Common myeloid progenitor, CD34-positive (primary cell): ENCODE data around the gene SLC38A10.

Experiments used
- CTCF ChIA-PET: fragments of 350-600 bp; sonication (Branson Sonifier 250); formaldehyde crosslinking; loops from one replicate; lab custom pipeline; 2021; ENCODE audit warnings: antibody characterized with exemption; lab: Charles Lee
- POLR2A ChIA-PET: fragments of 350-600 bp; sonication (Branson Sonifier 250); formaldehyde crosslinking; loops from one replicate; lab custom pipeline; 2021; ENCODE audit warnings: antibody characterized with exemption; lab: Charles Lee
- DNase-seq, 3 donors: peaks; one replicate each; pipeline versions ENCODE4 v3.0.0 to v3.0.0-alpha.2; 2013
- H3K27ac ChIP-seq, 2 experiments: 1 replicate in 1 of 2; 2 replicates in 1 of 2; pipeline ENCODE4 v1.7.0; 2013; ENCODE audit warnings: inconsistent platforms in 2 of 2, low read length in 2 of 2, mild to moderate bottlenecking in 2 of 2, low read depth in 1 of 2, moderate library complexity in 1 of 2; ENCODE audit not compliant: severe bottlenecking in 2 of 2, insufficient read depth in 1 of 2, poor library complexity in 1 of 2
- H3K27me3 ChIP-seq, 5 experiments: replicated peaks in 2 of 5; 1 replicate in 3 of 5; 2 replicates in 2 of 5; pipeline versions ENCODE4 v1.6.1 to v1.7.0; 2013; ENCODE audit warnings: low read length in 4 of 5, mild to moderate bottlenecking in 2 of 5, moderate library complexity in 2 of 5, inconsistent platforms in 1 of 5; ENCODE audit not compliant: insufficient read depth in 5 of 5, control insufficient read depth in 4 of 5
- H3K36me3 ChIP-seq, 4 experiments: 1 replicate in 2 of 4; 2 replicates in 2 of 4; pipeline versions ENCODE4 v1.6.1 to v1.7.0; 2013; ENCODE audit warnings: low read length in 3 of 4, control low read depth in 1 of 4, mild to moderate bottlenecking in 1 of 4; ENCODE audit not compliant: control insufficient read depth in 4 of 4, insufficient read depth in 4 of 4
- H3K4me1 ChIP-seq, 4 experiments: 1 replicate in 3 of 4; 2 replicates in 1 of 4; pipeline versions ENCODE4 v1.6.1 to v1.7.1; 2013; ENCODE audit warnings: low read length in 3 of 4, mild to moderate bottlenecking in 3 of 4, control low read depth in 1 of 4, inconsistent platforms in 1 of 4, moderate library complexity in 1 of 4; ENCODE audit not compliant: control insufficient read depth in 4 of 4, insufficient read depth in 4 of 4; ENCODE audit errors: control extremely low read depth in 1 of 4
- H3K4me3 ChIP-seq, 7 experiments: 1 replicate in 4 of 7; 2 replicates in 3 of 7; pipeline versions ENCODE4 v1.5.1 to v1.7.0; 2013; ENCODE audit warnings: mild to moderate bottlenecking in 7 of 7, low read length in 6 of 7, moderate library complexity in 6 of 7, inconsistent platforms in 2 of 7, low read depth in 2 of 7, control low read depth in 1 of 7; ENCODE audit not compliant: insufficient read depth in 4 of 7, control insufficient read depth in 1 of 7; ENCODE audit errors: extremely low read depth in 1 of 7
- H3K9me3 ChIP-seq, 5 experiments: 1 replicate in 4 of 5; 2 replicates in 1 of 5; pipeline versions ENCODE4 v1.6.1 to v1.7.1; 2013; ENCODE audit warnings: low read length in 4 of 5, mild to moderate bottlenecking in 2 of 5, inconsistent platforms in 1 of 5, low read depth in 1 of 5, moderate library complexity in 1 of 5; ENCODE audit not compliant: control insufficient read depth in 4 of 5, insufficient read depth in 2 of 5; ENCODE audit errors: control extremely low read depth in 1 of 5
- WGBS: methylation state at CpG from one replicate; pipeline ENCODE4 v1.1.5; 2013; ENCODE audit not compliant: insufficient coverage; 5-methylcytosine and 5-hydroxymethylcytosine counted together

Gene SLC38A10

DNA sequence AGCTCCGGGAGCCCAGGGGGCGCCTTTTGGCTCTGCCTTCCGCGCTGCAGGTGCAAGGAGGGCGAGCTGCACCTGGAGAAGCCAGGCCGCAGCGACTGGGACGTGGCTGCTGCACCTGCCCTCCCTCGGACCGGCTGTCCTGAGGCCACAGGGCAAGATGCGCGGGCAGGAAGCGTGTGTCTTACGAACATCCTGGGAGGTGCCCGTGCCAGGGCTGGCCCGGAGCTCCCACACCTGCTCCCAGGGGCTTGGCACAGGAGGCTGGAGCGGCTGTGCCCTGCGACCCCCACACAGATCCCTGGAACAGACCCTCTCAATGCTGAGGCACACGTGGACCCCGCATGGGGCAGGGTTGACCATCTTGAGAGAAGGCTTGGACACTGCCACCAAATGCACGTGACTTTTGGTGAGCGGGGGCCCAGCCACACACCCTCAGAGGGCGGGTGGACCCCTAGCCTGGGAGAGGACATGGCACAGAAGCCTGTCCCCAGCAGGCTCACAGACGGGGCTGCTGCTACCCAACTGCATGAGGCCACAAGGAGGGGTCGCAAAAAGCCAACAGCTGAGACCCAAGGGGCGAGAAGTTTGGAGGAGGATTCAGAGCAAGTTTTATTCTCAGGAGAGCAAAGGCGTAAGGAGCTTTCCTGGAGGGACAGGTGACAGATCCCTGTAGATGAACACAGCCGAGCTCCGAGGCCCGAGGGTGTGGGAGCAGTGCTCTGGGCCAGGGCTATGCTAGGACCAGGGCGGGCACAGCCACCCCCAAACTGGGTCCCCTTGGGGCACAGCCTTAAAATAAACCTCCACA lies 44.6 kb downstream of the SLC38A10 start:
- Histone ChIP-seq H3K27ac (no peak overlapping the region), H3K36me3 (peaks cover 2 to 49% (median 43%) of the 10 kb centered on the region in 4 experiments), H3K4me1 (peaks cover 0 to 8% (median 0%) of the 10 kb centered on the region in 4 experiments), H3K27me3 (no peaks in the 10 kb centered on the region), H3K9me3 (no peaks in the 10 kb centered on the region), H3K4me3 (no peak overlapping the region)
- POLR2A ChIA-PET = no interaction called here
- 97% methylated on average over 28 of the region's 31 CpGs for WGBS
- DNase-seq = no peak
- CTCF ChIA-PET = interaction anchor here (0.7 to 1.5 kb wide), 2 partner anchors 276 to 288 kb away, joined by 3 to 5 read pairs; no protein-coding TSS in a partner anchor

DNA sequence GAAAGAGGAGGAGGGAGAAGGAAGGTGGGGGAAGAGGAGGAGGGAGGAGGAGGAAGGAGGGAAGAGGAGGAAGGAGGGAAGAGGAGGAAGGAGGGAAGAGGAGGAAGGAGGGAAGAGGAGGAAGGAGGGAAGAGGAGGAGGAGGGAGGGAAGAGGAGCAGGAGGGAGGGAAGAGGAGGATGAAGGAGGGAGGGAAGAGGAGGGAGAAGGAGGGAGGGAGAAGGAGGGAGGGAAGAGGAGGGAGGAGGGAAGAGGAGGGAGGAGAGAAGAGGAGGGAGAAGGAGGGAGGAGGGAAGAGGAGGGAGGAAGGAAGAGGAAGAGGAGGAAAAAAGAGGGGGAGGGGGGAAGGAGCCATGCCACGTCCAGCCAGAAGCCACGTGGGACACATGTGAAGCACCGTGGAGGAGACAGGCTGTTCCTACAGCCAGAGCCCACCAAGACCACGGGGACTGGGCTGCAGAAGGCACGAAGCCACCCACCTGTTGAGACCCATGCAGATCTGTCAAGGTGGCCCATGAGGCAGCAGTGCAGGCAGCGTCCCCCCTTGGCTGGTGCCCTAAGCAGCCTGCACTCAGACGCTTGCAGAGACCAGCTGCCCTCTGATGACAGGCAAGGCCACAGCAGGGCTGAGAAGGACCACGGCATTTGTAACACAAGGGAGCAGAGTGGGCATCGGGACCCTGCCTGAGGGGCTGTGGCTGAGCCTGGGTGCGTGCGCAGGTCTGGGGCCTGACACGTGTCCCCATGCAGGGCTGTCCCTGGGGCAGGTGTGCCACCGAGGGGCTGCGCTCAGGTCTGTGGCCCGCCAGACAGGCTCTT lies 45.7 kb downstream of the SLC38A10 start:
- Histone ChIP-seq H3K27me3 (no peaks in the 10 kb centered on the region), H3K9me3 (no peaks in the 10 kb centered on the region), H3K4me1 (no peaks in the 10 kb centered on the region), H3K4me3 (no peak overlapping the region), H3K27ac (no peak overlapping the region), H3K36me3 (peaks cover 2 to 57% (median 44%) of the 10 kb centered on the region in 4 experiments)
- POLR2A ChIA-PET = no interaction called here
- 98% methylated on average over 15 of the region's 15 CpGs for WGBS
- CTCF ChIA-PET = no interaction called here
- DNase-seq = peak in 2 of 3 donors; percentile 14 to 26

DNA sequence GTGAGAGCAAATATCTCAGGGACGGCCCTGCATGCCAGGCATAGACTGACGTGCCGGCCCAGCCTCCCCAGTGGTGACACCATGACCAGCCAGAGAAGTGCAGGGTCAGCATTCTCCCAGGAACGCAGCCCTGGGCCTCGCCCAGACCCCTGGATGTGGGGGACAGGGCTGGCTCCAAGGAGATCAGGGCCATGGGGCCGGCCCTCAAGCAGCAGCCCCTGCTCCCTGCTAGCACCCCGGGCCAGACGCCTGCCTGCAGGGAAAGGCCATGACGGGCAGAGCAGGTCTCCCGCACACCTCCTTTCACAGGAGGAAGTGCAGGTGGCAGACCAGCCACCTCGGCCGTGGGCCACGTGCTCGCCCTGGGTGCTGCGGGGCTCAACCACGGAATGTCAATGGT lies 46.5 kb downstream of the SLC38A10 start:
- Histone ChIP-seq H3K27me3 (no peaks in the 10 kb centered on the region), H3K9me3 (no peaks in the 10 kb centered on the region), H3K27ac (no peak overlapping the region), H3K36me3 (peaks cover 2 to 57% (median 43%) of the 10 kb centered on the region in 4 experiments), H3K4me3 (no peak overlapping the region), H3K4me1 (no peaks in the 10 kb centered on the region)
- CTCF ChIA-PET = interaction anchor here (1.1 kb wide), 1 partner anchor 64 kb away, joined by 3 read pairs; no protein-coding TSS in a partner anchor
- DNase-seq = no peak
- WGBS = 90% methylated on average over 15 of the region's 16 CpGs
- POLR2A ChIA-PET = no interaction called here

DNA sequence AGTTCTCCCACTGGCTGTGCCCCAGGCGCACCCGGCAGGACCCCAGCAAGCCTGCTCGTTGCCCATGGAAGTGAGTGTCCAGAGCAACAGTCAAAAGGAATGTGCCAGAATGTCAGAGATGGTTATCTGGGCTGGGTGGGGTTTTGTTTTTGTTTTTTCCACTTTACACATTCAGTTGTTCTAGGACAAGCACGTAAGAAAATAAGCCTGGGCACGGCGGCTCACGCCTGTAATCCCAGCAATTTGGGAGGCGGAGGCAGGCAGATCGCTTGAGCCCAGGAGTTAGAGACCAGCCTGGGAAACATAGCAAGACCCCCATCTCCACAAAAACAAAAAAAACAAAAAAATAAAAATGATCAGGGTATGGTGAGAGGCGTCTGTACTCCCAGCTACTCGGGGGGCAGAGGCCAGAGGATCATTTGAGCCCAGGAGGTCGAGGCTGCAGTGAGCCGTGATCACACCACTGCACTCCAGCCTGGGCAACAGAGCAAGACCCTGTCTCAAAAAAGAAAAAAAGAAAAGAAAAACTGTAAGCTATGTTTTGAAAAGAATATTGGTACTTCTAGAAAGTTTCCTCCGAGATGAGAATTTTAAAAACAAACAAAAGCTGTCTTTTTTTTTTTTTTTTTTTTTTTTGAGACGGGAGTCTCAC lies 47.6 kb downstream of the SLC38A10 start:
- Histone ChIP-seq H3K27me3 (no peaks in the 10 kb centered on the region), H3K36me3 (peaks cover 2 to 50% (median 40%) of the 10 kb centered on the region in 4 experiments), H3K4me3 (no peak overlapping the region), H3K27ac (no peak overlapping the region), H3K9me3 (no peaks in the 10 kb centered on the region), H3K4me1 (peaks cover 0 to 7% (median 3%) of the 10 kb centered on the region in 4 experiments)
- WGBS = 97% methylated on average over 5 of the region's 15 CpGs
- DNase-seq = no peak
- ChIA-PET POLR2A (no interaction called here), CTCF (interaction anchor here (0.6 to 1.1 kb wide), 3 partner anchors 66 to 104 kb away, joined by 3 to 5 read pairs (median 3); no protein-coding TSS in a partner anchor)

DNA sequence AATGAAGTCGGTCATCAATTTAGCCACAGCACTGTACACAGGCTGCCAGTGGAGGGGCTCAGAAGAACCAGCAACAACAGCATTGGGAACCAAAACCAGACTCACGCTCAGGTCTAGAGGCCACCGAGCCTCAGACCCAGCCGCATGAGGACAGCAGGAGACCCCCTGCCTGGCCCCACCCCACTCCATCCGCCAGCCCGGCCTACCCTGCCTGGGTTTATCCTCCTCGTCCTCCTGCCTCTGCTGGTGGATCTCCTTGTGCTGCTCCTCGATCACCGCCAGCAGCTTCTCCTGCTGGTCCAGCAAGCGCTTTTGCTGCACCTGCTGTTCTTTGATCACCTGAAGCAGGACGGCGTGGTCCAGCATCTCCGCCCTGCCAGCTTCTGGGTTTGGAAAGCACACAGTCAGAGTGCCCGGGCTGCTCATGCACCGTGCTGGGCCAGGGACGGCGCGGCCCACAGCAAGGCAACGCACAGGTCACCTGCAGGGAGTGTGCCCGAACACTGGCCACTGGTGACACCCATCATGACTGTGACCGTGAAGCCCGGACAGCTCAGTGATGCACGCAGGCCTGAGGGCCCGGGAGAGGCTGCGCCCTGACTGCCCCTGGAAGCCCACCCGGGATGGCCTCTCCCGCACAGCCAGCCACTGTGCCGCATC lies 48.3 kb downstream of the SLC38A10 start:
- CTCF ChIA-PET = interaction anchor here (0.6 to 1.1 kb wide), 2 partner anchors 69 to 104 kb away, joined by 3 to 5 read pairs; no protein-coding TSS in a partner anchor

DNA sequence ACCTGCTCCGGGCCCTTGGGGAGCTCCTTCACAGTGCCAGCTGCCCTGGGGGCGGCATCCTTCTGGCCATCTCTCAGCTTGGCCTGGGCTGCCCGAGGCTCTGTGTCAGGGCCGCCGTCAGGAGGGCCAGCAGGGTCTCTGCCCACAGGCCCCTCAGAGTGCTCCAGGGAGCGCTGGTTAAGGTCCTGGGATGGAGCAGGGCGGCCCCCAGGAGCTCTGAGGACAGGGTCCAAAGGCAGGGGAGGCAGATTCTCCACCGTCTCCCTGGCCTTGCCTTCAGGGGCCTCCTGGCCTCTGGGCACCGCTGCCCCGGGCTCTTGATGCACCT lies 48.8 kb downstream of the SLC38A10 start:
- ChIA-PET POLR2A (no interaction called here), CTCF (interaction anchor here (1.0 kb wide), 1 partner anchor 104 kb away, joined by 3 read pairs; no protein-coding TSS in a partner anchor)
- H3K9me3 ChIP-seq = no peaks in the 10 kb centered on the region
- no peak for DNase-seq
- peaks cover 0 to 18% (median 11%) of the 10 kb centered on the region in 4 experiments for H3K4me1 ChIP-seq
- H3K36me3 ChIP-seq = peaks cover 2 to 43% (median 31%) of the 10 kb centered on the region in 4 experiments
- H3K27ac ChIP-seq = no peak overlapping the region
- H3K27me3 ChIP-seq = no peaks in the 10 kb centered on the region
- WGBS = 94% methylated on average over 10 of the region's 10 CpGs
- H3K4me3 ChIP-seq = no peak overlapping the region

More for the DNA sequence above, 48.3 kb downstream of the SLC38A10 start:
- no peaks in the 10 kb centered on the region for H3K9me3 ChIP-seq
- 96% methylated on average over 28 of the region's 28 CpGs for WGBS
- POLR2A ChIA-PET = no interaction called here
- H3K4me3 ChIP-seq = no peak overlapping the region
- peaks cover 2 to 44% (median 33%) of the 10 kb centered on the region in 4 experiments for H3K36me3 ChIP-seq
- no peaks in the 10 kb centered on the region for H3K27me3 ChIP-seq
- H3K4me1 ChIP-seq = peaks cover 0 to 14% (median 8%) of the 10 kb centered on the region in 4 experiments
- no peak for DNase-seq
- no peak overlapping the region for H3K27ac ChIP-seq
